IMR-90 (cell line): ENCODE data around the gene ANKRD55. TPM values are rescaled to one million over a fixed set of nuclear protein-coding genes. Genes with fewer than 3 reads are reported as not detected.
"Not testable (repeated sequence)": the region's sequence is repeated elsewhere in the genome, so short reads cannot be mapped to it uniquely, and the experiment has no call there.

Experiments
- ATAC-seq: fragments of 200-7000 bp; cut with Tn5 transposase; 2 replicates; pipeline ENCODE4 v1.9.1; 2020; ENCODE audit warnings: low read depth, mild to moderate bottlenecking, moderate library complexity
- BruUV-seq: library from RNA; stranded (reverse); fragments of 400-500 nt; replicated peaks from 2 replicates; lab custom pipeline; 2021; lab: Mats Ljungman, UMichigan
- CTCF ChIA-PET: fragments of 300-600 bp; formaldehyde crosslinking; extraction: SDS; loops from one replicate; lab custom pipeline; 2021; ENCODE audit warnings: antibody characterized with exemption; lab: Yijun Ruan, JAX
- POLR2A ChIA-PET: fragments of 300-600 bp; sonication (Branson Sonifier 250); formaldehyde crosslinking; loops from one replicate; lab custom pipeline; 2022; ENCODE audit warnings: antibody characterized with exemption; ENCODE audit not compliant: unreplicated experiment; lab: Charles Lee
- DNase-seq: peaks from one replicate; pipeline ENCODE4 v3.0.0; 2013
- H2AFZ ChIP-seq: replicated peaks from 2 replicates; pipeline ENCODE3; 2013; ENCODE audit warnings: low read length, mild to moderate bottlenecking; ENCODE audit not compliant: poor library complexity
- H2AK5ac ChIP-seq: 2 replicates; pipeline ENCODE4 v1.6.1; 2013; ENCODE audit warnings: low read depth, low read length, inconsistent platforms
- H2AK9ac ChIP-seq: replicated peaks from 2 replicates; pipeline ENCODE3; 2013; ENCODE audit warnings: mild to moderate bottlenecking, low read depth, low read length, moderate library complexity; ENCODE audit not compliant: poor library complexity
- H2BK120ac ChIP-seq: 2 replicates; pipeline ENCODE4 v1.6.1; 2013; ENCODE audit warnings: low read depth, low read length, inconsistent platforms
- H2BK15ac ChIP-seq: 3 replicates; pipeline ENCODE4 v1.6.1; 2013; ENCODE audit warnings: low read depth, low read length, inconsistent platforms
- H2BK20ac ChIP-seq: 2 replicates; pipeline ENCODE4 v1.6.1; 2013; ENCODE audit warnings: low read depth, mild to moderate bottlenecking, inconsistent platforms, low read length, moderate library complexity
- H2BK5ac ChIP-seq: 2 replicates; pipeline ENCODE4 v1.6.1; 2013; ENCODE audit warnings: mild to moderate bottlenecking, low read depth, low read length, inconsistent platforms; ENCODE audit not compliant: poor library complexity, severe bottlenecking
- H3K14ac ChIP-seq: replicated peaks from 2 replicates; pipeline ENCODE4 v1.6.1; 2013; ENCODE audit warnings: low read depth, low read length, inconsistent platforms
- H3K18ac ChIP-seq: 2 replicates; pipeline ENCODE4 v1.6.1; 2013; ENCODE audit warnings: low read depth, low read length, control low read depth
- H3K23ac ChIP-seq: 2 replicates; pipeline ENCODE4 v1.6.1; 2013; ENCODE audit warnings: low read depth, low read length, inconsistent platforms
- H3K27ac ChIP-seq: 2 replicates; pipeline ENCODE4 v1.5.1; 2013; ENCODE audit warnings: mild to moderate bottlenecking, control low read depth, low read length; ENCODE audit not compliant: insufficient read depth
- H3K27me3 ChIP-seq: 2 replicates; pipeline ENCODE4 v1.6.1; 2013; ENCODE audit warnings: low read length; ENCODE audit not compliant: control insufficient read depth, insufficient read depth
- H3K36me3 ChIP-seq: 2 replicates; pipeline ENCODE4 v1.6.1; 2013; ENCODE audit warnings: low read length, mixed read lengths; ENCODE audit not compliant: control insufficient read depth, insufficient read depth
- H3K4ac ChIP-seq: 2 replicates; pipeline ENCODE4 v1.6.1; 2013; ENCODE audit warnings: low read depth, low read length, inconsistent platforms
- H3K4me1 ChIP-seq: 2 replicates; pipeline ENCODE4 v1.6.1; 2013; ENCODE audit warnings: low read length, mixed read lengths; ENCODE audit not compliant: control insufficient read depth, insufficient read depth
- H3K4me2 ChIP-seq: 2 replicates; pipeline ENCODE4 v1.6.1; 2013; ENCODE audit warnings: low read depth, mild to moderate bottlenecking, control low read depth, low read length, moderate library complexity
- H3K4me3 ChIP-seq: 2 replicates; pipeline ENCODE4 v1.5.1; 2013; ENCODE audit warnings: low read depth, mild to moderate bottlenecking, control low read depth, low read length, moderate library complexity; ENCODE audit not compliant: insufficient read depth
- H3K56ac ChIP-seq: 2 replicates; pipeline ENCODE4 v1.6.1; 2013; ENCODE audit warnings: low read length, inconsistent platforms; ENCODE audit not compliant: insufficient read depth; ENCODE audit errors: extremely low read depth
- H3K79me1 ChIP-seq, 2 experiments: 2 replicates each; pipeline ENCODE4 v1.6.1; 2013; ENCODE audit warnings: low read length in 2 of 2, inconsistent platforms in 1 of 2, low read depth in 1 of 2
- H3K9ac ChIP-seq: 2 replicates; pipeline ENCODE4 v1.6.1; 2013; ENCODE audit warnings: low read depth, low read length, control low read depth
- H3K9me1 ChIP-seq: 2 replicates; pipeline ENCODE4 v1.6.1; 2013; ENCODE audit warnings: low read length, inconsistent platforms; ENCODE audit not compliant: insufficient read depth
- H3K9me3 ChIP-seq: 2 replicates; pipeline ENCODE4 v1.6.1; 2013; ENCODE audit warnings: low read length; ENCODE audit not compliant: control insufficient read depth, insufficient read depth
- H4K20me1 ChIP-seq: 2 replicates; pipeline ENCODE4 v1.6.1; 2013; ENCODE audit warnings: low read length, inconsistent platforms; ENCODE audit not compliant: insufficient read depth
- H4K5ac ChIP-seq: 2 replicates; pipeline ENCODE4 v1.6.1; 2013; ENCODE audit warnings: mild to moderate bottlenecking, low read depth, low read length, control low read depth
- H4K8ac ChIP-seq, 2 experiments: 2 replicates each; pipeline ENCODE4 v1.6.1; 2013; ENCODE audit warnings: low read depth in 2 of 2, low read length in 2 of 2, control low read depth in 1 of 2, inconsistent platforms in 1 of 2
- H4K91ac ChIP-seq: 2 replicates; pipeline ENCODE4 v1.6.1; 2013; ENCODE audit warnings: low read depth, low read length, inconsistent platforms; ENCODE audit not compliant: insufficient read depth
- dilution Hi-C: fragments of 300-500 bp; cut with HindIII; formaldehyde crosslinking; loops from one replicate; pipeline ENCODE4 v1.14.3; 2018; ENCODE audit warnings: low sequenced_read_pairs; ENCODE audit not compliant: unreplicated experiment
- in situ Hi-C: fragments of 300-500 bp; cut with MboI; formaldehyde crosslinking; loops from 3 replicates; pipeline ENCODE4 v1.14.3; 2019; ENCODE audit warnings: low sequenced_read_pairs, inconsistent platforms, mixed read lengths
- intact Hi-C: fragments of 100-400 bp; cut with micrococcal nuclease; formaldehyde crosslinking; loops from 2 replicates; pipeline ENCODE4 v1.10.0; 2022
- polyA plus RNA-seq, 3 experiments: library from polyadenylated mRNA; depleted of rRNA; stranded (reverse); fragments of >200 nt; gene quantifications; 2 replicates each; pipeline ENCODE4 v1.2.3, GENCODE V29; 2012; ENCODE audit warnings: low replicate concordance in 1 of 3
- total RNA-seq: library from RNA; depleted of rRNA; stranded (reverse); fragments of >200 nt; gene quantifications from 2 replicates; pipeline ENCODE4 v1.2.3, GENCODE V29; 2012

ANKRD55 gene
- total and polyA plus RNA-seq, 2 of the 4 experiments (the other 2 are of a cell fraction) = not detected

- BruUV-seq, H2BK120ac ChIP-seq, H2BK15ac ChIP-seq, H3K4me2 ChIP-seq, dilution Hi-C loops, H4K5ac ChIP-seq, H3K79me1 ChIP-seq, POLR2A ChIA-PET, H2AK5ac ChIP-seq, H3K23ac ChIP-seq, H2AFZ ChIP-seq, in situ Hi-C loops, H3K9me1 ChIP-seq, H3K4me3 ChIP-seq, H4K91ac ChIP-seq, H2AK9ac ChIP-seq, H3K36me3 ChIP-seq, H3K18ac ChIP-seq, H3K9ac ChIP-seq, H3K4ac ChIP-seq, H3K27ac ChIP-seq, H4K20me1 ChIP-seq, CTCF ChIA-PET, H4K8ac ChIP-seq, intact Hi-C loops, H2BK20ac ChIP-seq, H3K14ac ChIP-seq, H3K9me3 ChIP-seq, H2BK5ac ChIP-seq, H3K27me3 ChIP-seq, H3K56ac ChIP-seq: not testable (repeated sequence)
- DNase-seq = peak; percentile 55
- peaks cover 10% of the 10 kb centered on the region; the same call in 1 of the 2 replicates for H3K4me1 ChIP-seq
- peak; percentile 33; the same call in 1 of the 2 replicates for ATAC-seq
Observed at GRCh38 chr5:56081053-56081642, 152.0 kb downstream of the ANKRD55 start.
